Measurements from ENCODE around the gene CRYM.
"Not testable (repeated sequence)": the region's sequence is repeated elsewhere in the genome, so short reads cannot be mapped to it uniquely, and the experiment has no call there.

Gene CRYM

GRCh38 chr16:21277927-21278706, at the start of gene CRYM:
TSS of gene CRYM (minus strand) at chr16:21278290. CDS start at chr16:21278251, 39 bp downstream.
- DNase-seq: peak; percentile 66

GRCh38 chr16:21327046-21327445, 49.0 kb upstream of the CRYM start:
- no peak for DNase-seq

GRCh38 chr16:21326459-21326858, 48.4 kb upstream of the CRYM start:
- no peak for DNase-seq

GRCh38 chr16:21324267-21324666, 46.2 kb upstream of the CRYM start:
- DNase-seq: no peak

GRCh38 chr16:21322251-21322650, 44.2 kb upstream of the CRYM start:
- DNase-seq: not testable (repeated sequence)

- no peak for DNase-seq
Measured at GRCh38 chr16:21321736-21322135, 43.6 kb upstream of the CRYM start.

GRCh38 chr16:21314339-21314738, 36.2 kb upstream of the CRYM start:
- no peak for DNase-seq

- DNase-seq: not testable (repeated sequence)
Measured at GRCh38 chr16:21312863-21313372, 34.8 kb upstream of the CRYM start.

GRCh38 chr16:21312046-21312445, 34.0 kb upstream of the CRYM start:
- DNase-seq: not testable (repeated sequence)

- DNase-seq: not testable (repeated sequence)
Measured at GRCh38 chr16:21306712-21307111, 28.6 kb upstream of the CRYM start.

- no peak for DNase-seq
Measured at GRCh38 chr16:21302898-21303528, 24.9 kb upstream of the CRYM start.

GRCh38 chr16:21302454-21302853, 24.4 kb upstream of the CRYM start:
- DNase-seq: no peak

- no peak for DNase-seq
Measured at GRCh38 chr16:21301895-21302291, 23.8 kb upstream of the CRYM start.

GRCh38 chr16:21301168-21301894, 23.2 kb upstream of the CRYM start:
- DNase-seq: peak; percentile 64

- DNase-seq: peak; percentile 92
Measured at GRCh38 chr16:21300309-21301167, 22.4 kb upstream of the CRYM start.

- DNase-seq: not testable (repeated sequence)
Measured at GRCh38 chr16:21289789-21290188, 11.7 kb upstream of the CRYM start.

GRCh38 chr16:21285314-21285713, 7.2 kb upstream of the CRYM start:
- DNase-seq: no peak

GRCh38 chr16:21284414-21284813, 6.3 kb upstream of the CRYM start:
- no peak for DNase-seq

GRCh38 chr16:21283521-21284289, 5.6 kb upstream of the CRYM start:
- DNase-seq: peak; percentile 70

- DNase-seq: no peak
Measured at GRCh38 chr16:21281698-21282389, 3.8 kb upstream of the CRYM start.

- no peak for DNase-seq
Measured at GRCh38 chr16:21279501-21279900, 1.4 kb upstream of the CRYM start.

All from right forelimb (tissue), 1 donor.